Mammary epithelial cell (primary cell): ENCODE results near the gene MARCHF10.

Source experiments
- EZH2 ChIP-seq: IDR thresholded peaks from 2 replicates; pipeline ENCODE4 v1.6.1; 2012; ENCODE audit warnings: low read length, inconsistent platforms, borderline replicate concordance
- TF ChIP-seq, protein P1 (sequence below), 2 donors: IDR thresholded peaks in 1 of 2; conservative IDR thresholded peaks in 1 of 2; 2 replicates each; pipeline ENCODE4 v1.5.1; 2011 to 2012; ENCODE audit warnings: inconsistent platforms in 2 of 2, low read length in 2 of 2, mild to moderate bottlenecking in 2 of 2, control low read depth in 1 of 2, low read depth in 1 of 2; ENCODE audit not compliant: insufficient read depth in 1 of 2; ENCODE audit errors: extremely low read depth in 1 of 2

DNA sequence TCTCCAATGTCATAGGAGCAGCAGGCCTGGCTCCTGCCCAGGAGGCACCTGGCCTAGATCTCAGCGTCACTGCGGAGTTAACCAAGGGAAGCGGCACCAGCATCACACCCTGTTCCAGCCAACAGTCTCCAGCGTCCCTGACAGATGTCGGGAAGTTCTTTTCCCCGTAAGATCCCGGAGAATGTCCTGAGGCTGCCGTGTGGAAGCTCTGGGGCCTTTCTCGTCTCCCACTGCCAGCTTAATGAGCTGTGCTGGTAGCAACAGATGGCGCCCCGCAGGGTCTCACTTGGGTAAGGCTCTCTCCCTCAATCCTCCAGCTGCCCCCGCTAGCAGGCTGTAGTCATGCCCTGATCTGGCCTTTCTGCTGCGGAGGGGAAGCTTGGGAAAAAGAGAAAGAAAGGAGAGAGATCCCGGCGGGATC, 57.5 kb downstream of the MARCHF10 start:
- TF ChIP-seq, protein P1, sequence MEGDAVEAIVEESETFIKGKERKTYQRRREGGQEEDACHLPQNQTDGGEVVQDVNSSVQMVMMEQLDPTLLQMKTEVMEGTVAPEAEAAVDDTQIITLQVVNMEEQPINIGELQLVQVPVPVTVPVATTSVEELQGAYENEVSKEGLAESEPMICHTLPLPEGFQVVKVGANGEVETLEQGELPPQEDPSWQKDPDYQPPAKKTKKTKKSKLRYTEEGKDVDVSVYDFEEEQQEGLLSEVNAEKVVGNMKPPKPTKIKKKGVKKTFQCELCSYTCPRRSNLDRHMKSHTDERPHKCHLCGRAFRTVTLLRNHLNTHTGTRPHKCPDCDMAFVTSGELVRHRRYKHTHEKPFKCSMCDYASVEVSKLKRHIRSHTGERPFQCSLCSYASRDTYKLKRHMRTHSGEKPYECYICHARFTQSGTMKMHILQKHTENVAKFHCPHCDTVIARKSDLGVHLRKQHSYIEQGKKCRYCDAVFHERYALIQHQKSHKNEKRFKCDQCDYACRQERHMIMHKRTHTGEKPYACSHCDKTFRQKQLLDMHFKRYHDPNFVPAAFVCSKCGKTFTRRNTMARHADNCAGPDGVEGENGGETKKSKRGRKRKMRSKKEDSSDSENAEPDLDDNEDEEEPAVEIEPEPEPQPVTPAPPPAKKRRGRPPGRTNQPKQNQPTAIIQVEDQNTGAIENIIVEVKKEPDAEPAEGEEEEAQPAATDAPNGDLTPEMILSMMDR (conservative IDR thresholded peaks at IDR 0.05 in 1 of 2, IDR thresholded peaks at IDR 0.05 in 1 of 2; ENCODE audit: extremely low read depth in 1 of 2, insufficient read depth in 1 of 2, low read depth in 1 of 2, low read length in 2 of 2) = no peak
- TF ChIP-seq EZH2 = no peak
